ENCODE measurements around the gene GHRH. TPM values are rescaled to one million over a fixed set of nuclear protein-coding genes. Genes with fewer than 3 reads are reported as not detected.

Gene GHRH
- total RNA-seq, 4 donors from 2014 or later: not detected

DNA sequence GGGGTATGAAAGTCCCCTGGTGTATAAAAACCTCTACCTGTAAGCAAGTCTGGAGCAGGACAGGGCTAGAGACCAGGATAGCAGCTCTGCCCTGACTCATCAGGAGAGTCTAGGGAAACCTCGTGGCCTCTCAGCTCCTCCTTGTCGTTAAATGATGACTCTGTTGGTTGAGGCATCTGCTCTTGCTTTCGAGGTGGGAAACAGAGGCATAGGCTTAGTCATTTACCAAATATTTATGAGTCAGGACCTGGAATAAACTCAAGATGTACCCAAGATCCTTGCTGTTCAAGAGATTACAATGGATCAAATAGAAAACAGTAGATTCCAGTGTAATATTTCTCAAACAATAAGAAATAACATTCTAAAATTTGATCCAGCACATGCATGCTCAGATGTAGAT, 33.4 kb upstream of the GHRH start:
- Histone ChIP-seq H3K27ac (replicated peaks in 1 of 4) (peak overlapping the region; percentile 80 to 83 (median 80)), H3K4me1 (peaks cover 31 to 80% (median 75%) of the 10 kb centered on the region in 4 donors), H3K36me3 (peaks cover 0 to 32% (median 2%) of the 10 kb centered on the region in 4 donors), H3K4me3 (no peak overlapping the region), H3K9me3 (no peaks in the 10 kb centered on the region), H3K27me3 (no peaks in the 10 kb centered on the region)
- peak; percentile 48 to 66 for TF ChIP-seq POLR2AphosphoS5 (IDR thresholded peaks at IDR 0.05)
- TF ChIP-seq, protein P1, sequence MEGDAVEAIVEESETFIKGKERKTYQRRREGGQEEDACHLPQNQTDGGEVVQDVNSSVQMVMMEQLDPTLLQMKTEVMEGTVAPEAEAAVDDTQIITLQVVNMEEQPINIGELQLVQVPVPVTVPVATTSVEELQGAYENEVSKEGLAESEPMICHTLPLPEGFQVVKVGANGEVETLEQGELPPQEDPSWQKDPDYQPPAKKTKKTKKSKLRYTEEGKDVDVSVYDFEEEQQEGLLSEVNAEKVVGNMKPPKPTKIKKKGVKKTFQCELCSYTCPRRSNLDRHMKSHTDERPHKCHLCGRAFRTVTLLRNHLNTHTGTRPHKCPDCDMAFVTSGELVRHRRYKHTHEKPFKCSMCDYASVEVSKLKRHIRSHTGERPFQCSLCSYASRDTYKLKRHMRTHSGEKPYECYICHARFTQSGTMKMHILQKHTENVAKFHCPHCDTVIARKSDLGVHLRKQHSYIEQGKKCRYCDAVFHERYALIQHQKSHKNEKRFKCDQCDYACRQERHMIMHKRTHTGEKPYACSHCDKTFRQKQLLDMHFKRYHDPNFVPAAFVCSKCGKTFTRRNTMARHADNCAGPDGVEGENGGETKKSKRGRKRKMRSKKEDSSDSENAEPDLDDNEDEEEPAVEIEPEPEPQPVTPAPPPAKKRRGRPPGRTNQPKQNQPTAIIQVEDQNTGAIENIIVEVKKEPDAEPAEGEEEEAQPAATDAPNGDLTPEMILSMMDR (IDR thresholded peaks at IDR 0.05): no peak
- no peak for TF ChIP-seq POLR2A (IDR thresholded peaks at IDR 0.05; ENCODE audit: low read depth)
- TF ChIP-seq EP300 (IDR thresholded peaks at IDR 0.05): no peak
- DNase-seq (ENCODE audit: extremely low spot score): no peak
- WGBS: 18% methylated on average over 3 of the region's 3 CpGs
- intact Hi-C loops (cut with DNase I): no loop called here

DNA sequence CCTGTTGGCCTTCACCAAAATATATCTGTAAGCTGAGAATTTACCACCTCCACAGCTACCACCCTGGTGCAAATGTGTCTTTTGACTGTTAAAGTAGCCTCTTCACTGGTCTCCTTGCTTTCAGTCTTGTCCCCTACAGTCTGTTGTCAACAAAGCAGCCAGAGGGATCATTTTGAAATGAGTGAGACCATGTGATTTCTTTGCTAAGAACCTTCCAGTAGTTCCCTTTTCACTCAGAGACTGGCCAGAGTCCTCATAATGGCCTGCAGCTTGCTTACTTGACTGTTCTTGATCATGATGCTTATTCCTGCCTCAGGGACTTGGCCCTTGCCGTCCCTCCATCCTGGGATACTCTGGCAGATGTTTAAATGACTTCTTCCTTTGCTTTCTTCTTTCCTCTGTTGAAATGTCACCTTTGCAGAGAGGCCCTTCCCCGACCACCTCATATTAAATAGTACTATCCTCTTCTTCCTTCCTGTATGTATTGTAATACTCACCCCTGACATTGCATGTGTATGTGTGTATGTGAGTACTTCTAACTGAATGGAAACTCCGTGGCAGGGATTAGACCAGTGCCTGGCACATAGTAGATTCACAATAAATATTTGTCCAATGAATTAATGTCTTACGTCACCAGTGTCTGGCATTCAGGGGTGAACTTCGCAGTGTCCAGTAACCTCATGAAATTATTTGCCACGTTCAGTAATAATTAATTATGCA, 32.8 kb upstream of the GHRH start:
- intact Hi-C loops (cut with DNase I): loop anchor here (5.0 kb wide), 1 partner anchor 53 kb away; the partner anchor contains the start of gene SRC

DNA sequence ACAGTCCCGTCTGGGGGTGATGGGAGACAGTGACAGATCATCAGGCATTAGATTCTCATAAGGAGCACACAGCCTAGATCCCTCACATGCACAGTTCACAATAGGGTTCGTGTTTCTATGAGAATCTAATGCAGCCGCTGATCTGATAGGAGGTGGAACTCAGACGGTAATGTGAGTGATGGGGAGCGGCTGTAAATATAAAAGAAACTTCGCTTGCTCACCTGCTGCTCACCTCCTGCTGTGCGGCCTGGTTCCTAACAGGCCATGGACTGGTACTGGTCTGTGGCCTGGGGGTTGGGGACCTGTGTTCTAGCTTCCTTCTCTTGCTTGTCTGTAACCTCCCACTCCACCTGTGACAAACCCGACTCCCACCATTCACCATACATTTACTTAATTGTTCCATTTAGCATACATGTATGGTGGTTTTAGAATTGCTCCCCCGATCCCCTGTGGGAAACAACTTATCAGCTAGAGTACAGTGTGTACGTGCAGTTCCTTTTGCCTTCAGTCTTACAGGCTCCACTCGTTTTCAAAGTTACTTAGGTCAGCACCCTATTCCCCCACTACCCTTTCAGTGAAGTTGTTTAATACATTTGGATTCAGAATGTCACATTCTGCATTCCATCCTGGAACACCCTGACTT, 31.8 kb upstream of the GHRH start:
- intact Hi-C loops (cut with DNase I): loop anchor here (5.0 kb wide), 1 partner anchor 54 kb away; the partner anchor contains the start of gene SRC

More for the DNA sequence above, 32.8 kb upstream of the GHRH start:
- DNase-seq (ENCODE audit: extremely low spot score): no peak
- H3K4me3 ChIP-seq: no peak overlapping the region
- H3K27ac ChIP-seq (replicated peaks in 1 of 4): peak overlapping the region; percentile 80 to 83 (median 80)
- no peaks in the 10 kb centered on the region for H3K9me3 ChIP-seq
- H3K36me3 ChIP-seq: peaks cover 0 to 26% (median under 1%) of the 10 kb centered on the region in 4 donors
- 64% methylated on average over 6 of the region's 6 CpGs for WGBS
- TF ChIP-seq POLR2AphosphoS5 (IDR thresholded peaks at IDR 0.05) (no peak), EP300 (IDR thresholded peaks at IDR 0.05) (no peak), POLR2A (IDR thresholded peaks at IDR 0.05; ENCODE audit: low read depth) (no peak)
- TF ChIP-seq, protein P1 (IDR thresholded peaks at IDR 0.05): no peak
- no peaks in the 10 kb centered on the region for H3K27me3 ChIP-seq
- H3K4me1 ChIP-seq: peaks cover 32 to 75% (median 71%) of the 10 kb centered on the region in 4 donors

DNA sequence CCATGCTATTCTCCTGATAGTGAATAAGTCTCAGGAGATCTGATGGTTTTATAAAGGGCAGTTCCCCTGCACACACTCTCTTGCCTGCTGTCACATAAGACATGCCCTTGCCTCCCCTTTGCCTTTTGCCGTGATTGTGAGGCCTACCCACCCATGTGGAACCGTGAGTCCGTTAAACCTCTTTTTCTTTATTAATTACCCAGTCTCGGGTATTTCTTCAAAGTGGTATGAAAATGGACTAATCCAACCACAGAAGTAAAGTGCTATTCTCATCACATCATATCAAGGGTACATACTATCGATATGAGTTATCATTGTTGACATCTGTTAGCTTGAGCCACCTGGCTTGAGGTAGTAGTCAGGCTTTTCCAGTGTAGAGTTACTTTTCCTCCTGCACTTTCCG, 30.1 kb upstream of the GHRH start:
- H3K27me3 ChIP-seq: no peaks in the 10 kb centered on the region
- H3K36me3 ChIP-seq: peaks cover 0 to 18% (median 0%) of the 10 kb centered on the region in 4 donors
- H3K4me3 ChIP-seq: no peak overlapping the region
- TF ChIP-seq POLR2A (IDR thresholded peaks at IDR 0.05; ENCODE audit: low read depth): no peak
- TF ChIP-seq POLR2AphosphoS5 (IDR thresholded peaks at IDR 0.05): no peak
- TF ChIP-seq EP300 (IDR thresholded peaks at IDR 0.05): no peak
- TF ChIP-seq, protein P1 (IDR thresholded peaks at IDR 0.05): no peak
- intact Hi-C loops (cut with DNase I): loop anchor here (5.0 kb wide), 1 partner anchor 56 kb away; the partner anchor contains the start of gene SRC
- DNase-seq (ENCODE audit: extremely low spot score): no peak
- 97% methylated on average over 6 of the region's 6 CpGs for WGBS
- H3K4me1 ChIP-seq: peaks cover 23 to 53% (median 51%) of the 10 kb centered on the region in 4 donors
- no peaks in the 10 kb centered on the region for H3K9me3 ChIP-seq
- peak overlapping the region in 2 of 4 donors; percentile 12 to 80 for H3K27ac ChIP-seq (replicated peaks in 1 of 4)

More for the DNA sequence above, 31.8 kb upstream of the GHRH start:
- WGBS: 94% methylated on average over 11 of the region's 11 CpGs
- no peak for DNase-seq (ENCODE audit: extremely low spot score)
- Histone ChIP-seq H3K27ac (replicated peaks in 1 of 4) (peak overlapping the region; percentile 80 to 83 (median 80)), H3K4me1 (peaks cover 34 to 70% (median 66%) of the 10 kb centered on the region in 4 donors), H3K9me3 (no peaks in the 10 kb centered on the region), H3K36me3 (peaks cover 0 to 18% (median 0%) of the 10 kb centered on the region in 4 donors), H3K4me3 (no peak overlapping the region), H3K27me3 (no peaks in the 10 kb centered on the region)
- no peak for TF ChIP-seq EP300 (IDR thresholded peaks at IDR 0.05)

Data from esophagus muscularis mucosa (tissue), 4 donors.